ENCODE results near the gene BSN.

DNA sequence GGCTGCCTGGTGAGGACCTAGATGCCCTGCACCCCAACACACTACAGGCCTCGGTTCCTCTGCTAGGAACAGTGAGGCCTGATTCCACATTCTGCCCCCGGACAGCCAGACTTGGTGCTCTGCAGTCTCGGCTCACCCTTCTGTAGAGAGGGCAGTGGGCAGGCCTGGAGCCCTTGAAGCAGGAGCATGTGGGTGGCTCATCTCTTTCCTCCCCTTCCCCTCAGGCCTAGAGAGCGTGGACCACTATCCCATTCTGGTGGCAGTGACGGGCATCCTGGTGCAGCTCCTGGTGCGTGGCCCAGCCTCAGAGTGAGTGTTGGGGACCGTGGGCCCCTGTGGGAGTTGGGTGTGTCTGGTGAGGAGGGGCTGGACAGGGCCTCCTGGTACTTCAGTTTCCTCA lies 161.9 kb downstream of the BSN start:
- no peak for TF ChIP-seq POLR2A (IDR thresholded peaks at IDR 0.05)
- no peak for TF ChIP-seq CTCF (IDR thresholded peaks at IDR 0.05)
